ENCODE data around the gene JAKMIP2.

Gene JAKMIP2

DNA sequence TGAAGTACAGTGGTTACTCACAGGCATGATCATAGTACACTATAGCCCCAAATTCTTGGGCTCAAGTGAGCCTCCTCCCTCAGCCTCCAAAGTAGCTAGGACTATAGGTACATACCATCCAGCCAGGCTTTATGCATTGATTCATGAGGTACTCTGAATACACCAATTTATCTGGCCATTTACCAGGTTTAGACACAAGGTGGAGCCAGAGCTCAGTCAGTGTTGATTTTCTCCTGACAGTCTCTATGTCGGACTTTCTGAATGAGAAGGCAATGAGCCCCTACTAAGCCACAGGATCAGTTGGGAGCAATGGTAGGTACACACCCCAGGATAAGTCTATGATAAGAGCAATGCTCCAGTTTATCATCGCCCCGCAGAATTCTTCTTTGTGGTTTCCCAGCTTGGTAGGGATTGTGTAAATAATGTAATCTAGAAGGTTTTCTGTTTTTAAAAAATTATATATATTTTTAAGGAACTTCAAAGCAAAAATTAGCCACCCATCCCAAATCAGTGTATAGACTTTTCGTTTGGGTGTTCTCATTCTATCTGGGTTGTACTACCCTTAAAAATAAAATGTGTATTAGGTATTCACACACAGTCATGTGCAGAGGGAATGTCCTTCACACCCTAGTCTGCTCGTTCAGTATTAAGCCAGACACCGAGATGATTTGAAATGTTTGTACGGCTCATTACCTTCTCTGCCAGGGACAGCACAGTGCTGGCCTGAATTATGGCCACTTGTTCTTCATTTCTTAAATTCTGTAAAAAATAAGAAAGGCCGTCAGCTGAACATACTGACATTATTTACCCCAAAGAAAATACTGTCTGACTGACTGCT, 154.3 kb downstream of the JAKMIP2 start:
- no peak overlapping the region for H2BK120ac ChIP-seq (ENCODE audit: insufficient read depth, low read length, poor library complexity)
- no peaks in the 10 kb centered on the region for H3K79me2 ChIP-seq (ENCODE audit: control insufficient read depth, insufficient read depth, low read length, poor library complexity)
- no peak overlapping the region for H3K18ac ChIP-seq (ENCODE audit: low read length)
- H4K91ac ChIP-seq (ENCODE audit: low read depth, low read length): peak overlapping the region; percentile 24
- H2BK12ac ChIP-seq (ENCODE audit: low read length): no peak overlapping the region
- no peak overlapping the region for H3K23ac ChIP-seq (ENCODE audit: low read length)
- H3K4ac ChIP-seq (ENCODE audit: low read depth, low read length): no peak overlapping the region
- no peaks in the 10 kb centered on the region for H3K4me1 ChIP-seq (ENCODE audit: control insufficient read depth in 1 of 2, insufficient read depth in 2 of 2, low read length in 2 of 2)
- H3K4me3 ChIP-seq (ENCODE audit: low read depth, low read length): no peak overlapping the region
- H3K9me3 ChIP-seq (ENCODE audit: insufficient read depth, low read depth, low read length): no peaks in the 10 kb centered on the region
- no peak overlapping the region for H2BK5ac ChIP-seq (ENCODE audit: low read depth, low read length, poor library complexity)
- no peak overlapping the region for H3K27ac ChIP-seq (ENCODE audit: low read depth, low read length)
- no peak overlapping the region for H2AFZ ChIP-seq (ENCODE audit: insufficient read depth, low read length, poor library complexity)
- no peak overlapping the region for H2AK5ac ChIP-seq (ENCODE audit: low read length)
- no peak overlapping the region for H3K9ac ChIP-seq (ENCODE audit: low read length)
- no peak overlapping the region for H3K14ac ChIP-seq (ENCODE audit: low read length)
- DNase-seq: peak; percentile 58 to 91
- no peak overlapping the region for H4K12ac ChIP-seq (ENCODE audit: low read depth, low read length)
- WGBS (ENCODE audit: extremely low coverage, insufficient coverage, insufficient read length): no CpG with 5 or more reads among the region's 8 CpGs
- H3K27me3 ChIP-seq (ENCODE audit: insufficient read depth, low read length): no peaks in the 10 kb centered on the region
- H3K79me1 ChIP-seq (ENCODE audit: low read length): no peaks in the 10 kb centered on the region
- no peak overlapping the region for H4K8ac ChIP-seq (ENCODE audit: low read depth, low read length)
- H3K4me2 ChIP-seq (ENCODE audit: low read length): no peak overlapping the region
- H3K36me3 ChIP-seq (ENCODE audit: control insufficient read depth in 1 of 2, insufficient read depth in 2 of 2, low read length in 2 of 2): no peaks in the 10 kb centered on the region

- H3K14ac ChIP-seq (ENCODE audit: low read length): no peak overlapping the region
- no peaks in the 10 kb centered on the region for H3K36me3 ChIP-seq (ENCODE audit: control insufficient read depth in 1 of 2, insufficient read depth in 2 of 2, low read length in 2 of 2)
- H2BK12ac ChIP-seq (ENCODE audit: low read length): no peak overlapping the region
- no peaks in the 10 kb centered on the region for H3K79me2 ChIP-seq (ENCODE audit: control insufficient read depth, insufficient read depth, low read length, poor library complexity)
- no peak for DNase-seq
- H2BK5ac ChIP-seq (ENCODE audit: low read depth, low read length, poor library complexity): no peak overlapping the region
- H2BK120ac ChIP-seq (ENCODE audit: insufficient read depth, low read length, poor library complexity): no peak overlapping the region
- no peak overlapping the region for H3K4me2 ChIP-seq (ENCODE audit: low read length)
- H4K91ac ChIP-seq (ENCODE audit: low read depth, low read length): no peak overlapping the region
- H2AFZ ChIP-seq (ENCODE audit: insufficient read depth, low read length, poor library complexity): no peak overlapping the region
- no peak overlapping the region for H2AK5ac ChIP-seq (ENCODE audit: low read length)
- no peaks in the 10 kb centered on the region for H3K4me1 ChIP-seq (ENCODE audit: control insufficient read depth in 1 of 2, insufficient read depth in 2 of 2, low read length in 2 of 2)
- no peak overlapping the region for H3K27ac ChIP-seq (ENCODE audit: low read depth, low read length)
- no peaks in the 10 kb centered on the region for H3K79me1 ChIP-seq (ENCODE audit: low read length)
- no peaks in the 10 kb centered on the region for H3K9me3 ChIP-seq (ENCODE audit: insufficient read depth, low read depth, low read length)
- no peak overlapping the region for H4K12ac ChIP-seq (ENCODE audit: low read depth, low read length)
- H3K4ac ChIP-seq (ENCODE audit: low read depth, low read length): no peak overlapping the region
- no peaks in the 10 kb centered on the region for H3K27me3 ChIP-seq (ENCODE audit: insufficient read depth, low read length)
- H3K18ac ChIP-seq (ENCODE audit: low read length): no peak overlapping the region
- no peak overlapping the region for H3K4me3 ChIP-seq (ENCODE audit: low read depth, low read length)
- no peak overlapping the region for H3K9ac ChIP-seq (ENCODE audit: low read length)
- no peak overlapping the region for H4K8ac ChIP-seq (ENCODE audit: low read depth, low read length)
- H3K23ac ChIP-seq (ENCODE audit: low read length): no peak overlapping the region
- no CpG with 5 or more reads among the region's 2 CpGs for WGBS (ENCODE audit: extremely low coverage, insufficient coverage, insufficient read length)
Measured at GRCh38 chr5:147626464-147626863, 156.1 kb downstream of the JAKMIP2 start.

DNA sequence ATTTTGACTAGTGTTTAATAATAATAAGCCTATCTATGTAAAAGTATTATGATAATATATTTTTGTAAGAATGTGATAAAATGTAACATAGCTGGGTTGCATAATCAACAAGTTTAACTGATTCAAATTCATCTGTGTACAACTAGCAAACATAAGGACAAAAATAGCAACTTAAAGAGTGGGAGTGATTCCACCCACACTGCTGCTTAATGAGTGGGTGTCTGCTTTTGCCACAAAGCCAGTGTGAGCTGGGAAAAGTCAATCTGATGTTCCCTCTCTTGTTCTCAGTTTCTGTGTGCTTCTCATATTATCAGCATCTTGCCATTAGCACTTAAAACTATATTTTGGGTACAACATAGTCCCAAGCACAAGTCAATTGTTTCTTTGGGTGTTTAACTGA, 161.5 kb downstream of the JAKMIP2 start:
- Histone ChIP-seq H3K9ac (ENCODE audit: low read length) (no peak overlapping the region), H3K27me3 (ENCODE audit: insufficient read depth, low read length) (no peaks in the 10 kb centered on the region), H3K4me3 (ENCODE audit: low read depth, low read length) (no peak overlapping the region), H2AK5ac (ENCODE audit: low read length) (no peak overlapping the region), H4K8ac (ENCODE audit: low read depth, low read length) (no peak overlapping the region), H3K23ac (ENCODE audit: low read length) (no peak overlapping the region), H2BK5ac (ENCODE audit: low read depth, low read length, poor library complexity) (no peak overlapping the region), H3K4ac (ENCODE audit: low read depth, low read length) (no peak overlapping the region), H3K18ac (ENCODE audit: low read length) (no peak overlapping the region), H3K4me2 (ENCODE audit: low read length) (no peak overlapping the region), H3K27ac (ENCODE audit: low read depth, low read length) (no peak overlapping the region), H3K79me1 (ENCODE audit: low read length) (no peaks in the 10 kb centered on the region), H2BK12ac (ENCODE audit: low read length) (no peak overlapping the region), H4K91ac (ENCODE audit: low read depth, low read length) (no peak overlapping the region), H4K12ac (ENCODE audit: low read depth, low read length) (no peak overlapping the region), H3K4me1 (ENCODE audit: control insufficient read depth in 1 of 2, insufficient read depth in 2 of 2, low read length in 2 of 2) (no peaks in the 10 kb centered on the region), H3K14ac (ENCODE audit: low read length) (no peak overlapping the region), H2AFZ (ENCODE audit: insufficient read depth, low read length, poor library complexity) (no peak overlapping the region), H2BK120ac (ENCODE audit: insufficient read depth, low read length, poor library complexity) (no peak overlapping the region), H3K9me3 (ENCODE audit: insufficient read depth, low read depth, low read length) (no peaks in the 10 kb centered on the region), H3K79me2 (ENCODE audit: control insufficient read depth, insufficient read depth, low read length, poor library complexity) (no peaks in the 10 kb centered on the region), H3K36me3 (ENCODE audit: control insufficient read depth in 1 of 2, insufficient read depth in 2 of 2, low read length in 2 of 2) (no peaks in the 10 kb centered on the region)
- DNase-seq: no peak

GRCh38 chr5:147619281-147619878, 163.1 kb downstream of the JAKMIP2 start:
- WGBS (ENCODE audit: extremely low coverage, insufficient coverage, insufficient read length): no CpG with 5 or more reads among the region's 2 CpGs

More at GRCh38 chr5:147619281-147619878, 163.1 kb downstream of the JAKMIP2 start:
- Histone ChIP-seq H2AK5ac (ENCODE audit: low read length) (no peak overlapping the region), H3K18ac (ENCODE audit: low read length) (no peak overlapping the region), H3K4ac (ENCODE audit: low read depth, low read length) (no peak overlapping the region), H2BK12ac (ENCODE audit: low read length) (no peak overlapping the region), H3K4me1 (ENCODE audit: control insufficient read depth in 1 of 2, insufficient read depth in 2 of 2, low read length in 2 of 2) (no peaks in the 10 kb centered on the region), H3K79me1 (ENCODE audit: low read length) (no peaks in the 10 kb centered on the region), H3K23ac (ENCODE audit: low read length) (no peak overlapping the region), H3K14ac (ENCODE audit: low read length) (no peak overlapping the region), H4K91ac (ENCODE audit: low read depth, low read length) (no peak overlapping the region), H3K9ac (ENCODE audit: low read length) (no peak overlapping the region), H3K27me3 (ENCODE audit: insufficient read depth, low read length) (no peaks in the 10 kb centered on the region), H3K4me2 (ENCODE audit: low read length) (no peak overlapping the region), H2AFZ (ENCODE audit: insufficient read depth, low read length, poor library complexity) (no peak overlapping the region), H3K79me2 (ENCODE audit: control insufficient read depth, insufficient read depth, low read length, poor library complexity) (no peaks in the 10 kb centered on the region), H3K4me3 (ENCODE audit: low read depth, low read length) (no peak overlapping the region), H4K12ac (ENCODE audit: low read depth, low read length) (no peak overlapping the region), H3K9me3 (ENCODE audit: insufficient read depth, low read depth, low read length) (no peaks in the 10 kb centered on the region), H3K27ac (ENCODE audit: low read depth, low read length) (no peak overlapping the region), H4K8ac (ENCODE audit: low read depth, low read length) (no peak overlapping the region), H3K36me3 (ENCODE audit: control insufficient read depth in 1 of 2, insufficient read depth in 2 of 2, low read length in 2 of 2) (no peaks in the 10 kb centered on the region), H2BK120ac (ENCODE audit: insufficient read depth, low read length, poor library complexity) (no peak overlapping the region), H2BK5ac (ENCODE audit: low read depth, low read length, poor library complexity) (no peak overlapping the region)
- no peak for DNase-seq
